A172 (cell line): ENCODE results near the gene EEF2K. TPM values are rescaled to one million over a fixed set of nuclear protein-coding genes. Genes with fewer than 3 reads are reported as not detected.

Experiments
- DNase-seq: peaks from one replicate; pipeline ENCODE4 v3.0.0-alpha.2; 2015; ENCODE audit warnings: low spot score
- total RNA-seq: library from RNA; depleted of rRNA; stranded (reverse); fragments of >200 nt; shearing (Covaris generic); gene quantifications from 2 replicates; pipeline ENCODE4 v1.2.3, GENCODE V29; 2014; rRNA removed

The EEF2K gene
- total RNA-seq, 1 experiment from 2014 or later, result 9.2 TPM

GRCh38 chr16:22330326-22330725, 124.2 kb downstream of the EEF2K start:
- DNase-seq, result no peak

GRCh38 chr16:22333457-22333994, 127.4 kb downstream of the EEF2K start:
- no peak for DNase-seq

DNA sequence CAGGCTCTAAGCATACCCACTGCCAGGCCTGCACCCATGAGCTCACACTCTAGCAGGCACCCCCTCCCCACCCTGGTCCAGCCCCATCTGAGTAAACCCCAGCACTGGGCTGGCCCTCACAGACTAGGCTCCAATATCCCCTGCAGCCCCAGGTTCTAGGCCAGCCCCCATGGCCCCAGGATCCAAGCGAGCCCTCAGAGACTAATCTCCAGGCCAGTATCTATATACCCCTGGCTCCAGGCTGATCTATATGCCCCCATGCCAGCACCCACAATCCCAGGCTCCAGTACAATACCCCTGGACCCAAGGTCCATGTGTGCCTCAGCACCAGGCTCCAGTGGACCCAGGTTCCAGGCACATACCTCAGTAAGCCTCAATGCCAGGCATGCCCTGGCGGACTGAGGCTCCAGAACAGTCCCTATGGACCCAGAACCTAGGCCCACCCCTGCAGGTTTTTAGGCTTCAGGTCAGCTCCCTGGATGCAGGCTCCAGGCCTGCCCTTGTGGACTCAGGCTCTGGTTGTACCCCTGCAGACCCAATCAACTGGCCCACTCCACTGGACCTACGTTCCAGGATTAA, 129.7 kb downstream of the EEF2K start:
- DNase-seq, result no peak

DNA sequence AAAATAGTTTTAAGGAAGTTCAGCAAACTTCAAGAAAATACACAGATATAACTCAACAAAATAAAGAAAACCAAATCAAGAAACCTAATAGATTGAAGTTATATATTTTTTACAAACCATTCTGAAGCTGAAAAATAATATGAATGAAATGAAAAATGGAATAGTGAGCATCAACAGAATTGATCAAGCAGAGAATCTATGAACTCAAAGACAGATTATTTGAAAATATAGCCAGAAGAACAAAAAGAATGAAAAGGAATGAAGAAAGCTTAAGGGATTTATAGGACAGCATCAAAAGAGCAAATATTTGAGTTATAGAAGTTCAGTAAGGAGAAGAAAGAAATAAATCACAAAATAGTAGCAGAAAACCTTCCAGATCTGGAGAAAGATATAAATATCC, 130.5 kb downstream of the EEF2K start:
- no peak for DNase-seq

DNA sequence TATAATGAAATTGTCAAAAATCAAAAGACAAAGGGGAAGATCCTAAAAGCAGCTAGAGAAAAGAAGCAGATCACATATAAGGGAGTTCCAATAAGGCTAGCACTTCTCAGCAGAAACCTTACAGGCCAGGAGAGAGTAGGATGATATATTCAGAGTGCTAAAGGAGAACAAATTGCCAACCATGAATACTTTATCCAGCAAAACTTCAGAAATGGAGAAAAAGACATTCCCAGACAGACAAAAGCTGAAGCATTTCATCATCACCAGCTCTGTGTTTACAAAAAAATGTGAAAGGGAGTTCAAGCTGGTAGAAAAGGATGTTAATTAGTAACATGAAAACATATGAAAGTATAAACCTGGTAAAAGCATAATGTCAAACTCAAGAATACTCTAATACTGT, 131.0 kb downstream of the EEF2K start:
- DNase-seq, result no peak

- DNase-seq, result no peak
Measured at GRCh38 chr16:22337849-22338635, 132.0 kb downstream of the EEF2K start.

Other genes with a start within 250 kb of the EEF2K start
- gene PDZD9, start 205.2 kb upstream of the EEF2K start, total RNA-seq, result 2.3 and 2.9 TPM in 2 replicates
- 7.6 and 9.7 TPM in 2 replicates for gene MOSMO, start 198.2 kb upstream of the EEF2K start, total RNA-seq
- 0.19 TPM in 1 of 2 replicates, not detected in the other for gene VWA3A, start 113.7 kb upstream of the EEF2K start, total RNA-seq
- not detected in 2 replicates for gene SDR42E2, start 43.8 kb upstream of the EEF2K start, total RNA-seq
- 29.0 and 46.3 TPM in 2 replicates for gene POLR3E, start 91.1 kb downstream of the EEF2K start, total RNA-seq
- 34.2 and 34.6 TPM in 2 replicates for gene CDR2, start 168.3 kb downstream of the EEF2K start, total RNA-seq